Stimulated activated CD8-positive, alpha-beta memory T cell treated with anti-CD3 and anti-CD28 coated beads, Interleukin-4, amount 100 ng/mL, for 4 hours (primary cell): ENCODE results near the gene SPATA20.

Experiments used
- DNase-seq, 2 donors: peaks; one replicate each; pipeline ENCODE4 v3.0.0-alpha.2; 2020; ENCODE audit warnings: low read depth in 2 of 2, low spot score in 1 of 2

Gene SPATA20

GRCh38 chr17:50547035-50547735 is at the start of gene SPATA20:
Gene SPATA20, plus strand, starts transcription at chr17:50547174. Its CDS starts 35 bp downstream, at chr17:50547209.
- DNase-seq = peak; percentile 43 to 61

- DNase-seq = no peak
Observed at GRCh38 chr17:50498021-50498874, 48.7 kb upstream of the SPATA20 start.

- no peak for DNase-seq
Observed at GRCh38 chr17:50499270-50499669, 47.7 kb upstream of the SPATA20 start.

GRCh38 chr17:50499721-50500120 is 47.3 kb upstream of the SPATA20 start:
- DNase-seq = no peak

- DNase-seq = no peak
Observed at GRCh38 chr17:50501054-50501453, 45.9 kb upstream of the SPATA20 start.

GRCh38 chr17:50502301-50502990 is 44.5 kb upstream of the SPATA20 start:
- no peak for DNase-seq

GRCh38 chr17:50505591-50506130 is 41.3 kb upstream of the SPATA20 start:
- DNase-seq = no peak

- DNase-seq = no peak
Observed at GRCh38 chr17:50506298-50506697, 40.7 kb upstream of the SPATA20 start.

GRCh38 chr17:50507871-50508572 is 39.0 kb upstream of the SPATA20 start, which contains the start of gene MYCBPAP:
Gene MYCBPAP, plus strand, starts transcription at chr17:50508439. Its CDS starts 236 bp downstream, at chr17:50508675.
- DNase-seq = peak; percentile 40 to 44

GRCh38 chr17:50508573-50509460 is 38.2 kb upstream of the SPATA20 start:
- DNase-seq = no peak

GRCh38 chr17:50511058-50511457 is 35.9 kb upstream of the SPATA20 start:
- no peak for DNase-seq

- DNase-seq = no peak
Observed at GRCh38 chr17:50513495-50513894, 33.5 kb upstream of the SPATA20 start.

- DNase-seq = no peak
Observed at GRCh38 chr17:50514388-50514787, 32.6 kb upstream of the SPATA20 start.

GRCh38 chr17:50514936-50515702 is 31.9 kb upstream of the SPATA20 start:
- no peak for DNase-seq

GRCh38 chr17:50517011-50517410 is 30.0 kb upstream of the SPATA20 start:
- no peak for DNase-seq

- DNase-seq = no peak
Observed at GRCh38 chr17:50517504-50518383, 29.2 kb upstream of the SPATA20 start.

- no peak for DNase-seq
Observed at GRCh38 chr17:50518384-50519023, 28.5 kb upstream of the SPATA20 start.
